Glutamatergic neuron (in vitro differentiated cells): ENCODE measurements around the gene RAB11A. TPM values are rescaled to one million over a fixed set of nuclear protein-coding genes. Genes with fewer than 3 reads are reported as not detected.

Experiments used
- DNase-seq: peaks from one replicate; pipeline ENCODE4 v3.0.0; 2022
- H3K27ac Mint-ChIP-seq: one replicate; pipeline ENCODE4 v1.8.0; 2020; ENCODE audit warnings: mild to moderate bottlenecking, mixed read lengths, inconsistent platforms; ENCODE audit not compliant: unreplicated experiment
- H3K27me3 Mint-ChIP-seq: one replicate; pipeline ENCODE4 v1.8.0; 2020; ENCODE audit warnings: mild to moderate bottlenecking, moderate library complexity, mixed read lengths, inconsistent platforms; ENCODE audit not compliant: unreplicated experiment
- H3K36me3 Mint-ChIP-seq: one replicate; pipeline ENCODE4 v1.8.0; 2020; ENCODE audit warnings: mild to moderate bottlenecking, mixed read lengths, inconsistent platforms; ENCODE audit not compliant: unreplicated experiment
- H3K4me1 Mint-ChIP-seq: one replicate; pipeline ENCODE4 v1.8.0; 2020; ENCODE audit warnings: mild to moderate bottlenecking, low read depth, mixed read lengths, inconsistent platforms; ENCODE audit not compliant: unreplicated experiment
- H3K4me3 Mint-ChIP-seq: one replicate; pipeline ENCODE4 v1.8.0; 2020; ENCODE audit warnings: mild to moderate bottlenecking, mixed read lengths, inconsistent platforms; ENCODE audit not compliant: unreplicated experiment
- H3K9me3 Mint-ChIP-seq: one replicate; pipeline ENCODE4 v1.8.0; 2020; ENCODE audit warnings: mild to moderate bottlenecking, moderate library complexity, mixed read lengths, inconsistent platforms; ENCODE audit not compliant: unreplicated experiment
- long read RNA-seq: library from polyadenylated mRNA; unstranded; transcript quantifications from one replicate; pipeline ENCODE4 v2.0.0, GENCODE V29; 2020; ENCODE audit not compliant: unreplicated experiment
- total RNA-seq: library from RNA; stranded (reverse); fragmentation: NEBNext Ultra II Directional; extraction: Animal tissue kit (Norgen Biotek cat#: 25700); gene quantifications from one replicate; pipeline ENCODE4 v1.2.1, GENCODE V29; 2021; ENCODE audit not compliant: unreplicated experiment
- TF ChIP-seq, protein P1 (sequence below): fragments of 200-600 bp; sonication (generic); IDR thresholded peaks from one replicate; pipeline ENCODE4 v1.5.0; 2021; ENCODE audit not compliant: partially characterized antibody, unreplicated experiment

Gene RAB11A
- total RNA-seq = 197 TPM
- long read RNA-seq, full-length matches to known transcripts = 64 of 70 reads
- long read RNA-seq, partial matches to known transcripts = 3 of 70 reads
- long read RNA-seq, other reads (novel, unspliced or antisense) = 3 of 70 reads

DNA sequence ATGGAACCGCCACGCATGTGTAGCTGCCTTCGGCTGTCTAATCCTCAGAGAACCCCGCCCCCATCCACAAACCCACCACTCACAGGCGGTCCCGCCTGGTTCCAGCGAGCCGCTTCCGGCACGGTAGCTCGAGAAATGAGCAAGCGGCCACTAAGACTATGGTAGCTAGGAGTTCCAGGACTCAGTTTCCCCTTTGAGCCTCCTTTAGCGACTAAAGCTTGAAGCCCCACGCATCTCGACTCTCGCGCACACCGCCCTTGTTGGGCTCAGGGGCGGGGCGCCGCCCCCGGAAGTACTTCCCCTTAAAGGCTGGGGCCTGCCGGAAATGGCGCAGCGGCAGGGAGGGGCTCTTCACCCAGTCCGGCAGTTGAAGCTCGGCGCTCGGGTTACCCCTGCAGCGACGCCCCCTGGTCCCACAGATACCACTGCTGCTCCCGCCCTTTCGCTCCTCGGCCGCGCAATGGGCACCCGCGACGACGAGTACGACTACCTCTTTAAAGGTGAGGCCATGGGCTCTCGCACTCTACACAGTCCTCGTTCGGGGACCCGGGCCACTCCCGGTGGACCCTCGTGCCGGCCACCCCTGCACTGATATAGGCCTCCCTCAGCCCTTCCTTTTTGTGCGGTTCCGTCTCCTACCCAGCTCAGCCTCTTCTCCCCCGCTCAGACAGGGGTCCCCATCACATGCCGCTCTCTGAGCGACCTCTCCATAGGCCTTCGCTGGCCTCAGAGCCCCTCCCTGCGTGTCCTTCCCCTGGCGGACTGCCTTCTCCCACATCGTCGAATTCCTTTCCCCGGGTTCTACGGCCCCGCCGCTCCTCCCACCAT lies at the start of gene RAB11A:
Gene RAB11A, plus strand, starts transcription at position 366 of the 828 bp plus-strand sequence. Its CDS starts 95 bp downstream, at position 461.
- TF ChIP-seq, protein P1, sequence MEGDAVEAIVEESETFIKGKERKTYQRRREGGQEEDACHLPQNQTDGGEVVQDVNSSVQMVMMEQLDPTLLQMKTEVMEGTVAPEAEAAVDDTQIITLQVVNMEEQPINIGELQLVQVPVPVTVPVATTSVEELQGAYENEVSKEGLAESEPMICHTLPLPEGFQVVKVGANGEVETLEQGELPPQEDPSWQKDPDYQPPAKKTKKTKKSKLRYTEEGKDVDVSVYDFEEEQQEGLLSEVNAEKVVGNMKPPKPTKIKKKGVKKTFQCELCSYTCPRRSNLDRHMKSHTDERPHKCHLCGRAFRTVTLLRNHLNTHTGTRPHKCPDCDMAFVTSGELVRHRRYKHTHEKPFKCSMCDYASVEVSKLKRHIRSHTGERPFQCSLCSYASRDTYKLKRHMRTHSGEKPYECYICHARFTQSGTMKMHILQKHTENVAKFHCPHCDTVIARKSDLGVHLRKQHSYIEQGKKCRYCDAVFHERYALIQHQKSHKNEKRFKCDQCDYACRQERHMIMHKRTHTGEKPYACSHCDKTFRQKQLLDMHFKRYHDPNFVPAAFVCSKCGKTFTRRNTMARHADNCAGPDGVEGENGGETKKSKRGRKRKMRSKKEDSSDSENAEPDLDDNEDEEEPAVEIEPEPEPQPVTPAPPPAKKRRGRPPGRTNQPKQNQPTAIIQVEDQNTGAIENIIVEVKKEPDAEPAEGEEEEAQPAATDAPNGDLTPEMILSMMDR = peak; percentile 14
- Mint-ChIP-seq H3K36me3 (no peaks in the 10 kb centered on the region), H3K9me3 (peaks cover 18% of the 10 kb centered on the region), H3K4me1 (peaks cover 1% of the 10 kb centered on the region), H3K27me3 (peaks cover 18% of the 10 kb centered on the region), H3K4me3 (peak within 1 kb of the TSS; percentile 99), H3K27ac (peak within 1 kb of the TSS; percentile 96)
- peak; percentile 94 for DNase-seq

DNA sequence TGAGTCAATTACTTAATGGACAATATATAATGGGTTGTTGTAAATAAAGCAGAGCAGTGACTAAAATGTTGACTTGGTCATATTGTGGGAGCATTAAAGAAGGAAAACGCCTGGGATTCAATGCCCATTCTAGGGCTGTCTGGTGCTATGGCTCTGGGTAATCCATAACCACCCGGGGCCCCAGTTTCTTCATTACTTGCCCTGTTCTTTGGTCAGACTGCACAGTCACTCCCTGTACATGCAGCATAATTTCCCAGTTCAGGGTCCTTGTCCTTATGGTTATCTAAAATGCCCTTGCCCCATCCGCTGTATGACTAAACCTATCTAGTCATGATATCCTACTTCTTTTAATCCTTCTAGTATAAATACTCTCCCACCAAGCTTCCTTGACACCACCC lies 49.7 kb upstream of the RAB11A start:
- DNase-seq = no peak
- Mint-ChIP-seq H3K36me3 (no peaks in the 10 kb centered on the region), H3K4me3 (no peak overlapping the region), H3K4me1 (peaks cover 1% of the 10 kb centered on the region), H3K27me3 (peaks cover 2% of the 10 kb centered on the region), H3K27ac (no peak overlapping the region), H3K9me3 (no peaks in the 10 kb centered on the region)
- TF ChIP-seq, protein P1 = no peak

DNA sequence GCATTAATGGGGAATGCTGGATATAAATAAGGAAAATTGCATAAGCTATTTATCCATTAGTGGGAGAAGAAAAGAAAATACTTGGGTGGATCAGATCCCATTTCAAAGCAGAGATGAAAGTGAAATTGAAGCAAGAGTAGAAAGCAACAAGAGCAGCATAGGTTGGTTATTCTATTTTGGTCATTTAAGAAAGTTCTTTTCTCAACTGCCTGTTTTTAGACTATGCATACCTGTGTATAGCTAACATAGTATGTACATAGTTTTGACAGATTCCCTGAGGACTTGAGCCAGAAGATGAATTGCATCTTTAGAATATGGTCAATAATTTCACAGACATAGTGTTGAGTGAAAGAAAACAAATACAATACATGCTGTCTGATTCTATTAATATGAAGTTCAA lies 48.2 kb upstream of the RAB11A start:
- no peaks in the 10 kb centered on the region for H3K9me3 Mint-ChIP-seq
- peaks cover 1% of the 10 kb centered on the region for H3K4me1 Mint-ChIP-seq
- H3K4me3 Mint-ChIP-seq = no peak overlapping the region
- peaks cover 2% of the 10 kb centered on the region for H3K27me3 Mint-ChIP-seq
- no peak overlapping the region for H3K27ac Mint-ChIP-seq
- no peaks in the 10 kb centered on the region for H3K36me3 Mint-ChIP-seq
- DNase-seq = no peak
- TF ChIP-seq, protein P1 = no peak

DNA sequence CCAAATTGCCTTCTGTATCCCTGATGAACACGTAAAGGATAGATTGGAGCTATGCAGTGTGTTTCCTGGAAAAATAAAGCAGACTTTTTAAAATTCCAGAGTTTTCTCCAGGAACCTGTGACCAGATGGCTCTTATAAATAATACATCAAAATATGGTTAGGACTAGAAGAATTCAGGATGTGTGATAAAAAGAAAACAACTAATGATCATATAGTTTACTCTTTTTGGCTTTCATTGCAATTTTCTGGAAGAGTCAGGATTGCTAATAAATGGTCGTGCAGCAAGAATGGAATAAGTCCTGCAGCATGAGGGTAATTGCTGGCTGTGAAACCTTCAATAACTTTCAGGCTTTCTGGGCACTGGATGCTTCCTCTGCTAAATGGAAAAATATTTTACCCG lies 47.0 kb upstream of the RAB11A start:
- H3K27ac Mint-ChIP-seq = no peak overlapping the region
- H3K4me1 Mint-ChIP-seq = peaks cover 1% of the 10 kb centered on the region
- TF ChIP-seq, protein P1 = no peak
- H3K9me3 Mint-ChIP-seq = no peaks in the 10 kb centered on the region
- no peak for DNase-seq
- H3K36me3 Mint-ChIP-seq = no peaks in the 10 kb centered on the region
- H3K27me3 Mint-ChIP-seq = peaks cover 3% of the 10 kb centered on the region
- H3K4me3 Mint-ChIP-seq = no peak overlapping the region
